AG04449 (cell line): Measurements from ENCODE around the gene DUSP14.

Source experiments
- CTCF ChIA-PET: fragments of 350-600 bp; formaldehyde crosslinking; extraction: SDS; loops from one replicate; lab custom pipeline; 2021; ENCODE audit warnings: antibody characterized with exemption; lab: Yijun Ruan, JAX
- POLR2A ChIA-PET: fragments of 400-600, 350-600 bp; formaldehyde crosslinking; extraction: SDS; loops from one replicate; lab custom pipeline; 2020; ENCODE audit warnings: antibody characterized with exemption, inconsistent platforms; lab: Yijun Ruan, JAX
- DNase-seq: peaks from one replicate; pipeline ENCODE4 v3.0.0-alpha.2; 2010; ENCODE audit warnings: low read depth, low spot score
- H3K4me3 ChIP-seq: 2 replicates; pipeline ENCODE4 v1.5.1; 2011; ENCODE audit warnings: low read depth, mild to moderate bottlenecking, control low read depth, low read length
- CTCF ChIP-seq: IDR thresholded peaks from one replicate; pipeline ENCODE4 v1.5.1; 2011; ENCODE audit warnings: mild to moderate bottlenecking, moderate library complexity, low read length, control low read depth, inconsistent platforms; ENCODE audit not compliant: insufficient read depth; ENCODE audit errors: missing control alignments

DUSP14 gene

GRCh38 chr17:37490022-37490587 is 414 bp downstream of the DUSP14 start:
- CTCF ChIA-PET = interaction anchor here (1.2 to 2.2 kb wide), 4 partner anchors 12 to 120 kb away, joined by 3 to 6 read pairs (median 5); partner anchors contain the start of gene SYNRG
- DNase-seq = no peak
- TF ChIP-seq CTCF = peak; percentile 5
- POLR2A ChIA-PET = no interaction called here
- H3K4me3 ChIP-seq = peak overlapping the region; percentile 89

- peak overlapping the region; percentile 89 for H3K4me3 ChIP-seq
- DNase-seq = no peak
- TF ChIP-seq CTCF = peak; percentile 7
- POLR2A ChIA-PET = interaction anchor here (0.5 to 1.3 kb wide), 4 partner anchors 14 to 158 kb away, joined by 3 to 7 read pairs (median 4); no protein-coding TSS in a partner anchor
- CTCF ChIA-PET = interaction anchor here (1.2 to 2.0 kb wide), 3 partner anchors 16 to 119 kb away, joined by 3 to 6 read pairs (median 4); partner anchors contain the start of gene SYNRG
Observed at GRCh38 chr17:37490638-37491614, 1.2 kb downstream of the DUSP14 start.

- ChIA-PET POLR2A (no interaction called here), CTCF (interaction anchor here (2.0 kb wide), 1 partner anchor 117 kb away, joined by 6 read pairs; the partner anchor contains the start of gene SYNRG)
- TF ChIP-seq CTCF = no peak
- peak overlapping the region; percentile 89 for H3K4me3 ChIP-seq
- DNase-seq = no peak
Observed at GRCh38 chr17:37492167-37492566, 2.5 kb downstream of the DUSP14 start.

GRCh38 chr17:37493249-37494027 is 3.7 kb downstream of the DUSP14 start:
- no peak for TF ChIP-seq CTCF
- DNase-seq = peak; percentile 94
- H3K4me3 ChIP-seq = no peak overlapping the region
- ChIA-PET CTCF (interaction anchor here (1.3 to 1.4 kb wide), 2 partner anchors 11 to 13 kb away, joined by 3 to 4 read pairs; no protein-coding TSS in a partner anchor), POLR2A (interaction anchor here (1.2 kb wide), 1 partner anchor 9 kb away, joined by 3 read pairs; no protein-coding TSS in a partner anchor)

- ChIA-PET CTCF (interaction anchor here (1.1 to 1.6 kb wide), 5 partner anchors 10 to 56 kb away, joined by 3 to 5 read pairs (median 4); no protein-coding TSS in a partner anchor), POLR2A (interaction anchor here (1.1 to 1.2 kb wide), 2 partner anchors 8 to 81 kb away, joined by 3 read pairs; no protein-coding TSS in a partner anchor)
- no peak overlapping the region for H3K4me3 ChIP-seq
- DNase-seq = no peak
- TF ChIP-seq CTCF = no peak
Observed at GRCh38 chr17:37494401-37494831, 4.7 kb downstream of the DUSP14 start.
